HUES6 (cell line): Measurements from ENCODE around the gene ASCC1.
"Not testable (repeated sequence)": the region's sequence is repeated elsewhere in the genome, so short reads cannot be mapped to it uniquely, and the experiment has no call there.

Experiments
- H3K27ac ChIP-seq: 2 replicates; pipeline ENCODE4 v1.7.0; 2013; ENCODE audit warnings: low read depth, mild to moderate bottlenecking, low read length, inconsistent platforms
- H3K27me3 ChIP-seq: 2 replicates; pipeline ENCODE4 v1.6.1; 2013; ENCODE audit warnings: low read length; ENCODE audit not compliant: control insufficient read depth, insufficient read depth
- H3K36me3 ChIP-seq: 2 replicates; pipeline ENCODE4 v1.6.1; 2013; ENCODE audit warnings: low read length; ENCODE audit not compliant: control insufficient read depth, insufficient read depth
- H3K4me1 ChIP-seq: 2 replicates; pipeline ENCODE4 v1.6.1; 2013; ENCODE audit warnings: low read length; ENCODE audit not compliant: control insufficient read depth, insufficient read depth
- H3K4me3 ChIP-seq: 2 replicates; pipeline ENCODE4 v1.5.1; 2013; ENCODE audit warnings: low read depth, low read length
- H3K9ac ChIP-seq: one replicate; pipeline ENCODE4 v1.6.1; 2013; ENCODE audit warnings: mild to moderate bottlenecking, low read length
- H3K9me3 ChIP-seq: 2 replicates; pipeline ENCODE4 v1.6.1; 2013; ENCODE audit warnings: low read depth, low read length; ENCODE audit not compliant: control insufficient read depth, insufficient read depth

ASCC1 gene

GRCh38 chr10:72140174-72140573, 75.9 kb downstream of the ASCC1 start:
- H3K4me3 ChIP-seq = no peak overlapping the region
- no peaks in the 10 kb centered on the region for H3K27me3 ChIP-seq
- peaks cover 7% of the 10 kb centered on the region for H3K4me1 ChIP-seq

GRCh38 chr10:72137583-72137982, 78.5 kb downstream of the ASCC1 start:
- H3K27ac ChIP-seq = no peak overlapping the region
- H3K9ac ChIP-seq = no peak overlapping the region
- H3K4me1 ChIP-seq = peaks cover 7% of the 10 kb centered on the region
- no peaks in the 10 kb centered on the region; the same call in 1 of the 2 replicates for H3K36me3 ChIP-seq
- H3K4me3 ChIP-seq = no peak overlapping the region
- H3K27me3 ChIP-seq = no peaks in the 10 kb centered on the region
- 0 out of 2 replicates have a peak, but pooled peaks cover 4% of the 10 kb centered on the region for H3K9me3 ChIP-seq

More at GRCh38 chr10:72140174-72140573, 75.9 kb downstream of the ASCC1 start:
- Histone ChIP-seq H3K36me3 (no peaks in the 10 kb centered on the region; the same call in 1 of the 2 replicates), H3K27ac (no peak overlapping the region), H3K9me3 (0 out of 2 replicates have a peak, but pooled peaks cover 4% of the 10 kb centered on the region), H3K9ac (no peak overlapping the region)

- H3K27me3 ChIP-seq, H3K27ac ChIP-seq, H3K9ac ChIP-seq, H3K4me3 ChIP-seq, H3K36me3 ChIP-seq, H3K4me1 ChIP-seq, H3K9me3 ChIP-seq: not testable (repeated sequence)
Measured at GRCh38 chr10:72136225-72136624, 79.9 kb downstream of the ASCC1 start.

GRCh38 chr10:72134785-72135767, 81.0 kb downstream of the ASCC1 start:
- Histone ChIP-seq H3K4me1 (peaks cover 6% of the 10 kb centered on the region), H3K36me3 (no peaks in the 10 kb centered on the region; the same call in 1 of the 2 replicates), H3K27me3 (no peaks in the 10 kb centered on the region), H3K27ac (no peak overlapping the region), H3K9ac (no peak overlapping the region), H3K4me3 (no peak overlapping the region), H3K9me3 (0 out of 2 replicates have a peak, but pooled peaks cover 4% of the 10 kb centered on the region)

GRCh38 chr10:72133517-72133916, 82.6 kb downstream of the ASCC1 start:
- Histone ChIP-seq H3K36me3 (no peaks in the 10 kb centered on the region; the same call in 1 of the 2 replicates), H3K27ac (no peak overlapping the region), H3K9ac (no peak overlapping the region), H3K4me3 (no peak overlapping the region), H3K4me1 (no peaks in the 10 kb centered on the region), H3K9me3 (0 out of 2 replicates have a peak, but pooled peaks cover 4% of the 10 kb centered on the region), H3K27me3 (no peaks in the 10 kb centered on the region)

- Histone ChIP-seq H3K9me3 (0 out of 2 replicates have a peak, but pooled peaks cover 4% of the 10 kb centered on the region), H3K36me3 (no peaks in the 10 kb centered on the region; the same call in 1 of the 2 replicates), H3K4me1 (no peaks in the 10 kb centered on the region), H3K4me3 (no peak overlapping the region), H3K27ac (no peak overlapping the region), H3K27me3 (no peaks in the 10 kb centered on the region), H3K9ac (no peak overlapping the region)
Measured at GRCh38 chr10:72132854-72133253, 83.2 kb downstream of the ASCC1 start.

- no peaks in the 10 kb centered on the region for H3K9me3 ChIP-seq
- no peaks in the 10 kb centered on the region for H3K27me3 ChIP-seq
- H3K27ac ChIP-seq = no peak overlapping the region
- no peaks in the 10 kb centered on the region for H3K36me3 ChIP-seq
- H3K9ac ChIP-seq = no peak overlapping the region
- H3K4me1 ChIP-seq = peaks cover 3% of the 10 kb centered on the region; the same call in 1 of the 2 replicates
- H3K4me3 ChIP-seq = no peak overlapping the region
Measured at GRCh38 chr10:72127571-72127970, 88.5 kb downstream of the ASCC1 start.

- H3K4me3 ChIP-seq = no peak overlapping the region
- H3K27ac ChIP-seq = no peak overlapping the region
- no peak overlapping the region for H3K9ac ChIP-seq
Measured at GRCh38 chr10:72126872-72127232, 89.2 kb downstream of the ASCC1 start.

GRCh38 chr10:72126184-72126871, 89.7 kb downstream of the ASCC1 start:
- Histone ChIP-seq H3K4me1 (peaks cover 3% of the 10 kb centered on the region; the same call in 1 of the 2 replicates), H3K36me3 (no peaks in the 10 kb centered on the region), H3K9me3 (no peaks in the 10 kb centered on the region), H3K27me3 (no peaks in the 10 kb centered on the region), H3K4me3 (no peak overlapping the region), H3K9ac (no peak overlapping the region), H3K27ac (no peak overlapping the region)

More at GRCh38 chr10:72126872-72127232, 89.2 kb downstream of the ASCC1 start:
- no peaks in the 10 kb centered on the region for H3K36me3 ChIP-seq
- peaks cover 3% of the 10 kb centered on the region; the same call in 1 of the 2 replicates for H3K4me1 ChIP-seq
- H3K9me3 ChIP-seq = no peaks in the 10 kb centered on the region
- no peaks in the 10 kb centered on the region for H3K27me3 ChIP-seq

- Histone ChIP-seq H3K9me3 (no peaks in the 10 kb centered on the region), H3K9ac (no peak overlapping the region), H3K27me3 (no peaks in the 10 kb centered on the region), H3K36me3 (no peaks in the 10 kb centered on the region), H3K27ac (no peak overlapping the region), H3K4me1 (peaks cover 3% of the 10 kb centered on the region; the same call in 1 of the 2 replicates), H3K4me3 (no peak overlapping the region)
Measured at GRCh38 chr10:72124989-72125388, 91.1 kb downstream of the ASCC1 start.
